Coronary artery (tissue), 2 donors: Measurements from ENCODE around the gene SHROOM2.

Experiments
- DNase-seq: peaks from one replicate; pipeline ENCODE4 v3.0.0-alpha.2; 2017; ENCODE audit warnings: low spot score
- H3K27ac ChIP-seq, 2 donors: fragments of 200-600 bp; sonication (generic); one replicate each; pipeline ENCODE4 v1.5.1; 2016 to 2019
- H3K4me3 ChIP-seq: fragments of 200-600 bp; sonication (generic); 2 replicates; pipeline ENCODE4 v1.5.1; 2016; ENCODE audit warnings: mild to moderate bottlenecking, moderate library complexity
- TF ChIP-seq, protein P1 (sequence below): fragments of 200-600 bp; sonication (generic); IDR thresholded peaks from one replicate; pipeline ENCODE4 v1.5.1; 2019; ENCODE audit warnings: antibody characterized with exemption

Gene SHROOM2

GRCh38 chrX:9866633-9867032 is 80.4 kb downstream of the SHROOM2 start:
- H3K4me3 ChIP-seq: no peak overlapping the region
- H3K27ac ChIP-seq: no peak overlapping the region
- TF ChIP-seq, protein P1, sequence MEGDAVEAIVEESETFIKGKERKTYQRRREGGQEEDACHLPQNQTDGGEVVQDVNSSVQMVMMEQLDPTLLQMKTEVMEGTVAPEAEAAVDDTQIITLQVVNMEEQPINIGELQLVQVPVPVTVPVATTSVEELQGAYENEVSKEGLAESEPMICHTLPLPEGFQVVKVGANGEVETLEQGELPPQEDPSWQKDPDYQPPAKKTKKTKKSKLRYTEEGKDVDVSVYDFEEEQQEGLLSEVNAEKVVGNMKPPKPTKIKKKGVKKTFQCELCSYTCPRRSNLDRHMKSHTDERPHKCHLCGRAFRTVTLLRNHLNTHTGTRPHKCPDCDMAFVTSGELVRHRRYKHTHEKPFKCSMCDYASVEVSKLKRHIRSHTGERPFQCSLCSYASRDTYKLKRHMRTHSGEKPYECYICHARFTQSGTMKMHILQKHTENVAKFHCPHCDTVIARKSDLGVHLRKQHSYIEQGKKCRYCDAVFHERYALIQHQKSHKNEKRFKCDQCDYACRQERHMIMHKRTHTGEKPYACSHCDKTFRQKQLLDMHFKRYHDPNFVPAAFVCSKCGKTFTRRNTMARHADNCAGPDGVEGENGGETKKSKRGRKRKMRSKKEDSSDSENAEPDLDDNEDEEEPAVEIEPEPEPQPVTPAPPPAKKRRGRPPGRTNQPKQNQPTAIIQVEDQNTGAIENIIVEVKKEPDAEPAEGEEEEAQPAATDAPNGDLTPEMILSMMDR: no peak
- DNase-seq: no peak

GRCh38 chrX:9867226-9867625 is 81.0 kb downstream of the SHROOM2 start:
- no peak for DNase-seq
- Histone ChIP-seq H3K27ac (no peak overlapping the region), H3K4me3 (no peak overlapping the region)
- TF ChIP-seq, protein P1: no peak

- no peak overlapping the region for H3K4me3 ChIP-seq
- TF ChIP-seq, protein P1: no peak
These were observed 81.5 kb downstream of the SHROOM2 start for GRCh38 chrX:9867753-9868152.

DNA sequence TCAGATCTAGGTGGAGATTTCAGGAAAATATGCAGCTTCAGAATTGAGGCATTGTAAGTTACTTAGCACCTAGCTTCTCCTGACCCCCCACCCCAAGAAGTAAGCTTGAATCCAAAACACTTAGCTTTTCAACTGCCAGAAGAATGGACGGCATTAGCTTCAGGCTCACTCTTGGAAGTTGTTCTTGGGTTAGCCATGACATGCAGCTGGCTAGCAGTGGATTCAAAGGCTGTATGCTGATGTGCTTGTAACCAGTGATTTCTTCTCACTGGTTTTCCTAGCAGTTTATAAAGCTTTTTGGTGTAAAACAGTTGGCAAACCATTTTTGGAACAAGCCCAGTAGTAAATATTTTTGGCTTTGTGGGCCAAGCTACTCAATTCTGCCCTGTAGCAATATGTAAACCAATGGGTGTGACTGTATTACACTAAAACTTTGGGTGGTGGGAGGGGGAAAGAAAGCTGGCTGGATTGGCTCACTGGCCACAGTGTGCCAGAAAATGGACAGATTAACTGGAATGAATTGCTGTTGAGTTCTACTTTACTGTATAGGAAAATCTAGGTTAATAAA is 85.6 kb downstream of the SHROOM2 start:
- no peak overlapping the region for H3K27ac ChIP-seq
- TF ChIP-seq, protein P1: no peak
- no peak overlapping the region for H3K4me3 ChIP-seq
- no peak for DNase-seq

More at GRCh38 chrX:9867753-9868152, 81.5 kb downstream of the SHROOM2 start:
- no peak for DNase-seq
- no peak overlapping the region for H3K27ac ChIP-seq

DNA sequence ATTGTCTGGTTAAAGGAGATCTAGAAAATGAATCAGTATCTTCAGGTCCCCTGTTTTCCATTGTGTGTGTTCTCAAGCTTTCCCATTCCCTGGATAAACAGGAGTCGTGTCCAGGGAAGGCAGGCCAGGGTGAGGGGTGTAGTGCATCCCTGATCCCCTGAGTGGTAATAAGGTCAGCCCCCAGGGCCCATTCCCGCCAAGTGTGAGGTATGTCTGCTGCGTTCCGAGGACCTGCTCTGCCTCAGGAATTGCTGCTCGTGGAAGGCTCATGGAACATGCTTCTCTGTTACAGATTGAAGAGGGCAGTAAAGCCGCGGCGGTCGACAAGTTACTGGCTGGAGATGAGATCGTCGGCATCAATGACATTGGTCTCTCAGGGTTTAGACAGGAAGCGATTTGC is 87.1 kb downstream of the SHROOM2 start:
- no peak for DNase-seq
- TF ChIP-seq, protein P1: no peak
- Histone ChIP-seq H3K4me3 (no peak overlapping the region), H3K27ac (no peak overlapping the region)

DNA sequence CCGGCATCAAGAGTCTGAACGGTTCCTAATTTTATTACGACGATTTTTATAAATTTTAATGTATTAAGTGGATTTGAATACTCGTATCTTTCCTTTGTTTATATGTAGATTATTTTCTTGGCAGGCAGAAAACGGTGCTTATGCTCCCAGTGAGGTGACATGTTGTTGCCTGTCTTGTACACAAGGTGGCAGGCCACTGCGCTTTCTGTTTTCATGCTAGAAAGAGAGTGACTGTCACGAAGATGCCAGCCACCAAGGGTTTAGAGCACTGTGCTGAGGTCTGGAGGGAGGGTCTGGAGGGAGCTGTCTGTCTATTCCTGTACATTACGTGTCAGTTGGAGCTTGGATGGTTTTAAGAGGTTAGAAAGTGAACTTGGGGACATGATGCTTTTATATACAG is 87.7 kb downstream of the SHROOM2 start:
- Histone ChIP-seq H3K4me3 (no peak overlapping the region), H3K27ac (no peak overlapping the region)
- TF ChIP-seq, protein P1: no peak
- no peak for DNase-seq

DNA sequence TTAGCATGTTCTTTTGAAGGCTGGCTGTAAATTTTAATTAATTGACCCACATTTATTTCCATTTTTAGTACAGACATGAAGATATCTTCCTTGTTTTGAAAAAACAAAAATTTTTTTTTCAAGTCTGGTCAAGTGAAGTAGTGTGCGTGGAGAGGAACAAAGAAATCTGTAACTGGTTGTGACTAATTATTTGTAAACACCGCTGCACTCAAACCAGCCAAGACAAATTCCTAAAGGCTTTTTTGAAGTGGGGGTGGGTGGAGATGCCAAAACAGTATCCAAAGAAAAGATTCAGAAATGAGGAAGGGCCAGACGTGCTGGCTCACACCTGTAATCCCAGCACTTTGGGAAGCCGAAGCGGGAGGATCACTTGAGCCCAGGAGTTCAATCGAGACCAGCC is 88.3 kb downstream of the SHROOM2 start:
- no peak for DNase-seq
- H3K4me3 ChIP-seq: no peak overlapping the region
- no peak overlapping the region for H3K27ac ChIP-seq
- TF ChIP-seq, protein P1: no peak
